BJ (cell line): Measurements from ENCODE around the gene DKK2. TPM values are rescaled to one million over a fixed set of nuclear protein-coding genes. Genes with fewer than 3 reads are reported as not detected.

ENCODE experiments used
- CTCF ChIA-PET: fragments of 350-600 bp; formaldehyde crosslinking; extraction: SDS; loops from one replicate; lab custom pipeline; 2021; ENCODE audit warnings: antibody characterized with exemption, inconsistent platforms; lab: Yijun Ruan, JAX
- POLR2A ChIA-PET: fragments of 300-600 bp; sonication (Branson Sonifier 250); formaldehyde crosslinking; extraction: SDS; loops from one replicate; lab custom pipeline; 2021; ENCODE audit warnings: antibody characterized with exemption; lab: Charles Lee
- DNase-seq: peaks from one replicate; pipeline ENCODE4 v3.0.0-alpha.2; 2011; ENCODE audit warnings: low read depth
- H3K27me3 ChIP-seq: 2 replicates; pipeline ENCODE4 v1.6.0; 2011; ENCODE audit warnings: low read length; ENCODE audit not compliant: control insufficient read depth, insufficient read depth
- H3K36me3 ChIP-seq: 2 replicates; pipeline ENCODE4 v1.5.1; 2011; ENCODE audit warnings: low read length; ENCODE audit not compliant: control insufficient read depth, insufficient read depth
- H3K4me3 ChIP-seq: 2 replicates; pipeline ENCODE4 v1.5.1; 2011; ENCODE audit warnings: low read depth, mild to moderate bottlenecking, control low read depth, low read length
- CTCF ChIP-seq: IDR thresholded peaks from 2 replicates; pipeline ENCODE4 v1.5.1; 2011; ENCODE audit warnings: low read depth, mild to moderate bottlenecking, control low read depth, inconsistent platforms, low read length, moderate library complexity; ENCODE audit not compliant: insufficient read depth
- polyA minus RNA-seq: library from RNA; depleted of rRNA, polyadenylated mRNA; stranded (reverse); fragments of >200 nt; gene quantifications from 2 replicates; pipeline ENCODE4 v1.2.3, GENCODE V29; 2011; rRNA and poly(A)+ RNA removed
- polyA plus RNA-seq: library from polyadenylated mRNA; depleted of rRNA; stranded (reverse); fragments of >200 nt; gene quantifications from 2 replicates; pipeline ENCODE4 v1.2.3, GENCODE V29; 2011; rRNA removed

Gene DKK2
- 0.25 and 0.37 TPM in 2 replicates for polyA plus RNA-seq
- polyA minus RNA-seq: 0.09 and 0.10 TPM in 2 replicates

GRCh38 chr4:107035819-107036583, at the start of gene DKK2:
Gene DKK2 (minus strand): TSS chr4:107036313. CDS start chr4:107035591, 722 bp downstream.
- H3K27me3 ChIP-seq: peaks cover 41% of the 10 kb centered on the region
- peak within 1 kb of the TSS; percentile 35 for H3K4me3 ChIP-seq
- no peaks in the 10 kb centered on the region for H3K36me3 ChIP-seq
- DNase-seq: no peak
- ChIA-PET POLR2A (no interaction called here), CTCF (interaction anchor here (1.3 to 1.7 kb wide), 2 partner anchors 147 to 702 kb away, joined by 3 to 8 read pairs; no protein-coding TSS in a partner anchor)
- no peak for TF ChIP-seq CTCF

DNA sequence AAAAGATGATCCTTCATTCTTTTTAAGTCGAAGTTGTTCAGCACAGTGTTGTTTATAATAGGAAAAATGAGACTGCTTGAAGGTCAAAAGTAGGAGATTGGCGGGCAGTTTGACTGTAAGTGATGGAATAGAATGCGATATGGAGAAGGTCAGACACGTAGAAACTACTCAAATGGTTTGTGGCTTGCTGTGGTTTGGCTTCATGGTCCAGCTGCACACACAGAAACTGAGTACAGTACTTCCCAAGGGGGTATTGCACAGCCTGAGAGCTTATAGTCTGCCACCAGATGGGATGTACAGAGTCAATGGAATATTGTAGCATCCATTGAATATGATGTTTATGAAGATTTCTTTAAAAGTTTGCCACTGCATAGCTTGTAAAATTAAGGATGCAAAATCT, 41.1 kb upstream of the DKK2 start:
- TF ChIP-seq CTCF: no peak
- no peak for DNase-seq
- no peaks in the 10 kb centered on the region for H3K27me3 ChIP-seq
- H3K36me3 ChIP-seq: no peaks in the 10 kb centered on the region
- CTCF ChIA-PET: interaction anchor here (1.1 kb wide), 1 partner anchor 9 kb away, joined by 4 read pairs; no protein-coding TSS in a partner anchor
- POLR2A ChIA-PET: no interaction called here
- no peak overlapping the region for H3K4me3 ChIP-seq

- H3K36me3 ChIP-seq: no peaks in the 10 kb centered on the region
- DNase-seq: no peak
- no peak overlapping the region for H3K4me3 ChIP-seq
- H3K27me3 ChIP-seq: no peaks in the 10 kb centered on the region
- ChIA-PET CTCF (no interaction called here), POLR2A (no interaction called here)
- TF ChIP-seq CTCF: no peak
Observed at GRCh38 chr4:107072836-107073736, 37.0 kb upstream of the DKK2 start.

DNA sequence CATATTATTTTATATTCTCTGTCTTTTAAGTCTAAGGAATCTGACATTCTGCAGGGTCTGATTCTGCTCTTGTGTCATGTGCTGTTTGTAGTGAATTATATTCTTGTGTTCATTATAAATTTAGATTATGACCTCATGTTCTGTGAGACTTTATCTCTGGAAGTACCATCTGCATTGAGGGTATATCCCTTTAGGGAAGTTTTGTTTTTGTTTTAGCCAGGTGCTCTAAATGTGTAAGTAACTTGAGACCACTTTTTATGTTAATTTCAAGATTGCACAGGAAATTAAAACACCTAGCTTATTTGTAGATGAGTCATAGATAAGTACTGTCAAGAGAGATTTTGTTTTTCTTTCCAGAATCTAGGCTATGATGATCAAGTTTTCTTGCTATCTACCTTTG, 35.0 kb upstream of the DKK2 start:
- no peaks in the 10 kb centered on the region for H3K36me3 ChIP-seq
- no peak for DNase-seq
- no peak for TF ChIP-seq CTCF
- no peak overlapping the region for H3K4me3 ChIP-seq
- H3K27me3 ChIP-seq: no peaks in the 10 kb centered on the region
- ChIA-PET CTCF (no interaction called here), POLR2A (no interaction called here)

DNA sequence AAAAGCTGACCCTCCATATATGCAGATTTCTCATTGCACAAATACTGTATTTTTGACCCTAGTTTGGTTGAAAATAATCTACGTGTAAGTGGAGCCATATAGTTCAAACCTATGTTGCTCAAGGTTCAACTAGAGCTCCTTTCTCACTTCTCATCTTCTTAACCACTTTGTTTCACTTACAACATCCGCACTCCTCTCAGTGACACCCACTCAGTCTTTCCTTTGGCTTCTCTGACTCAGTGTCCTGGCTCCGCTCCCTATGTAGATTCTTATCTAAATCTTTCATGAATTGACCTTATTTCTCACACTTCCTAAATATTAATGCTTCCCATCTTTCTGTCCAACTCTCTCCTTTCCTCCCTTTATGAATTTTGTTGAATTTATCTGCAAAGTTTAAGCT, 32.9 kb upstream of the DKK2 start:
- Histone ChIP-seq H3K4me3 (no peak overlapping the region), H3K36me3 (no peaks in the 10 kb centered on the region), H3K27me3 (0 out of 2 replicates have a peak, but pooled peaks cover under 1% of the 10 kb centered on the region)
- ChIA-PET POLR2A (interaction anchor here (1.0 kb wide), 1 partner anchor 51 kb away, joined by 3 read pairs; no protein-coding TSS in a partner anchor), CTCF (interaction anchor here (0.9 to 1.0 kb wide), 2 partner anchors 9 to 597 kb away, joined by 3 to 4 read pairs; no protein-coding TSS in a partner anchor)
- DNase-seq: no peak
- TF ChIP-seq CTCF: no peak
